ENCODE results near the gene SLC34A3.
A peak's percentile ranks its signal among the peaks of the same experiment; 100 is the strongest.
"Not testable (repeated sequence)": the region's sequence is repeated elsewhere in the genome, so short reads cannot be mapped to it uniquely, and the experiment has no call there.

Gene SLC34A3

GRCh38 chr9:137240318-137240840 lies 9.7 kb downstream of the SLC34A3 start:
- TF ChIP-seq, protein P1, sequence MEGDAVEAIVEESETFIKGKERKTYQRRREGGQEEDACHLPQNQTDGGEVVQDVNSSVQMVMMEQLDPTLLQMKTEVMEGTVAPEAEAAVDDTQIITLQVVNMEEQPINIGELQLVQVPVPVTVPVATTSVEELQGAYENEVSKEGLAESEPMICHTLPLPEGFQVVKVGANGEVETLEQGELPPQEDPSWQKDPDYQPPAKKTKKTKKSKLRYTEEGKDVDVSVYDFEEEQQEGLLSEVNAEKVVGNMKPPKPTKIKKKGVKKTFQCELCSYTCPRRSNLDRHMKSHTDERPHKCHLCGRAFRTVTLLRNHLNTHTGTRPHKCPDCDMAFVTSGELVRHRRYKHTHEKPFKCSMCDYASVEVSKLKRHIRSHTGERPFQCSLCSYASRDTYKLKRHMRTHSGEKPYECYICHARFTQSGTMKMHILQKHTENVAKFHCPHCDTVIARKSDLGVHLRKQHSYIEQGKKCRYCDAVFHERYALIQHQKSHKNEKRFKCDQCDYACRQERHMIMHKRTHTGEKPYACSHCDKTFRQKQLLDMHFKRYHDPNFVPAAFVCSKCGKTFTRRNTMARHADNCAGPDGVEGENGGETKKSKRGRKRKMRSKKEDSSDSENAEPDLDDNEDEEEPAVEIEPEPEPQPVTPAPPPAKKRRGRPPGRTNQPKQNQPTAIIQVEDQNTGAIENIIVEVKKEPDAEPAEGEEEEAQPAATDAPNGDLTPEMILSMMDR (IDR thresholded peaks at IDR 0.05; ENCODE audit: poor library complexity, severe bottlenecking) = peak; percentile 27
- ATAC-seq (ENCODE audit: low read depth) = peak; percentile 13
- H3K27ac ChIP-seq (ENCODE audit: poor library complexity, severe bottlenecking) = peak overlapping the region; percentile 91
- peaks cover 6% of the 10 kb centered on the region for H3K4me1 ChIP-seq (ENCODE audit: insufficient read depth, poor library complexity, severe bottlenecking)
- no peak for DNase-seq (ENCODE audit: low spot score)
- H3K4me3 ChIP-seq (ENCODE audit: severe bottlenecking) = peak overlapping the region; percentile 48
- no peaks in the 10 kb centered on the region for H3K9me3 ChIP-seq (ENCODE audit: severe bottlenecking)
- no peaks in the 10 kb centered on the region for H3K27me3 ChIP-seq (ENCODE audit: insufficient read depth, poor library complexity, severe bottlenecking)
- H3K36me3 ChIP-seq (ENCODE audit: low read depth) = peaks cover 25% of the 10 kb centered on the region

GRCh38 chr9:137240841-137241489 lies 10.3 kb downstream of the SLC34A3 start, which contains the start of gene TUBB4B:
TUBB4B (plus strand) TSS chr9:137241287; CDS start chr9:137241361, 74 bp downstream.
- Histone ChIP-seq H3K27ac (ENCODE audit: poor library complexity, severe bottlenecking) (peak within 1 kb of the TSS; percentile 91), H3K27me3 (ENCODE audit: insufficient read depth, poor library complexity, severe bottlenecking) (no peaks in the 10 kb centered on the region), H3K36me3 (ENCODE audit: low read depth) (peaks cover 25% of the 10 kb centered on the region), H3K4me3 (ENCODE audit: severe bottlenecking) (peak within 1 kb of the TSS; percentile 99), H3K4me1 (ENCODE audit: insufficient read depth, poor library complexity, severe bottlenecking) (peaks cover 6% of the 10 kb centered on the region), H3K9me3 (ENCODE audit: severe bottlenecking) (no peaks in the 10 kb centered on the region)
- TF ChIP-seq, protein P1 (IDR thresholded peaks at IDR 0.05; ENCODE audit: poor library complexity, severe bottlenecking) = no peak
- DNase-seq (ENCODE audit: low spot score) (peak; percentile 99), ATAC-seq (ENCODE audit: low read depth) (peak; percentile 72)

- Histone ChIP-seq H3K36me3 (ENCODE audit: low read depth) (peaks cover 25% of the 10 kb centered on the region), H3K27me3 (ENCODE audit: insufficient read depth, poor library complexity, severe bottlenecking) (no peaks in the 10 kb centered on the region), H3K9me3 (ENCODE audit: severe bottlenecking) (no peaks in the 10 kb centered on the region), H3K4me1 (ENCODE audit: insufficient read depth, poor library complexity, severe bottlenecking) (peaks cover 6% of the 10 kb centered on the region), H3K4me3 (ENCODE audit: severe bottlenecking) (peak overlapping the region; percentile 99), H3K27ac (ENCODE audit: poor library complexity, severe bottlenecking) (peak overlapping the region; percentile 91)
- ATAC-seq (ENCODE audit: low read depth) (no peak), DNase-seq (ENCODE audit: low spot score) (no peak)
- TF ChIP-seq, protein P1 (IDR thresholded peaks at IDR 0.05; ENCODE audit: poor library complexity, severe bottlenecking) = no peak
Measured at GRCh38 chr9:137241490-137242268, 11.0 kb downstream of the SLC34A3 start.

DNA sequence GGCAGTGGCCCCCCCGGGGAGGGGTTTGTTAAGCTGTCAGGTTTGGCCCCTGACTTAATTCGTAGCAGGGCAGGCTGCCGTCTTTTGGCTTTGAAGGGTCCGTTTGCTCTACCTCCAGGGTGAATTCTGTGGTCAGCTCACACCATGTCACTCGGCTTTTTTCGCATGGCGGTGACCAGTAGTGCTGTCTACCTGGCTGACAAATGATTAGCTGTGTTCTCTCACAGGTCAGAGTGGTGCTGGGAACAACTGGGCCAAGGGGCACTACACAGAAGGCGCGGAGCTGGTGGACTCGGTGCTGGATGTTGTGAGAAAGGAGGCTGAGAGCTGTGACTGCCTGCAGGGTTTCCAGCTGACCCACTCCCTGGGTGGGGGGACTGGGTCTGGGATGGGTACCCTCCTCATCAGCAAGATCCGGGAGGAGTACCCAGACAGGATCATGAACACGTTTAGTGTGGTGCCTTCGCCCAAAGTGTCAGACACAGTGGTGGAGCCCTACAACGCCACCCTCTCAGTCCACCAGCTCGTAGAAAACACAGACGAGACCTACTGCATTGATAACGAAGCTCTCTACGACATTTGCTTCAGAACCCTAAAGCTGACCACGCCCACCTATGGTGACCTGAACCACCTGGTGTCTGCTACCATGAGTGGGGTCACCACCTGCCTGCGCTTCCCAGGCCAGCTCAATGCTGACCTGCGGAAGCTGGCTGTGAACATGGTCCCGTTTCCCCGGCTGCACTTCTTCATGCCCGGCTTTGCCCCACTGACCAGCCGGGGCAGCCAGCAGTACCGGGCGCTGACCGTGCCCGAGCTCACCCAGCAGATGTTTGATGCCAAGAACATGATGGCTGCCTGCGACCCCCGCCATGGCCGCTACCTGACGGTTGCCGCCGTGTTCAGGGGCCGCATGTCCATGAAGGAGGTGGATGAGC lies 11.8 kb downstream of the SLC34A3 start:
- no peak for ATAC-seq (ENCODE audit: low read depth)
- no peaks in the 10 kb centered on the region for H3K27me3 ChIP-seq (ENCODE audit: insufficient read depth, poor library complexity, severe bottlenecking)
- peaks cover 6% of the 10 kb centered on the region for H3K4me1 ChIP-seq (ENCODE audit: insufficient read depth, poor library complexity, severe bottlenecking)
- H3K4me3 ChIP-seq (ENCODE audit: severe bottlenecking) = peak overlapping the region; percentile 99
- peaks cover 25% of the 10 kb centered on the region for H3K36me3 ChIP-seq (ENCODE audit: low read depth)
- TF ChIP-seq, protein P1 (IDR thresholded peaks at IDR 0.05; ENCODE audit: poor library complexity, severe bottlenecking) = no peak
- H3K27ac ChIP-seq (ENCODE audit: poor library complexity, severe bottlenecking) = peak overlapping the region; percentile 91
- no peak for DNase-seq (ENCODE audit: low spot score)
- H3K9me3 ChIP-seq (ENCODE audit: severe bottlenecking) = no peaks in the 10 kb centered on the region

GRCh38 chr9:137243266-137243625 lies 12.5 kb downstream of the SLC34A3 start:
- not testable (repeated sequence) for H3K27me3 ChIP-seq (ENCODE audit: insufficient read depth, poor library complexity, severe bottlenecking); H3K4me1 ChIP-seq (ENCODE audit: insufficient read depth, poor library complexity, severe bottlenecking); DNase-seq (ENCODE audit: low spot score); H3K9me3 ChIP-seq (ENCODE audit: severe bottlenecking); ATAC-seq (ENCODE audit: low read depth); H3K4me3 ChIP-seq (ENCODE audit: severe bottlenecking)
- Histone ChIP-seq H3K27ac (ENCODE audit: poor library complexity, severe bottlenecking) (peak overlapping the region; percentile 91), H3K36me3 (ENCODE audit: low read depth) (peaks cover 25% of the 10 kb centered on the region)

Data from RWPE2 (cell line).